ENCODE data around the gene MTMR4. TPM values are rescaled to one million over a fixed set of nuclear protein-coding genes. Genes with fewer than 3 reads are reported as not detected.
A peak's percentile ranks its signal among the peaks of the same experiment; 100 is the strongest.

Gene MTMR4
- total RNA-seq, 1 experiment from 2014 or later, result 67.2 TPM

DNA sequence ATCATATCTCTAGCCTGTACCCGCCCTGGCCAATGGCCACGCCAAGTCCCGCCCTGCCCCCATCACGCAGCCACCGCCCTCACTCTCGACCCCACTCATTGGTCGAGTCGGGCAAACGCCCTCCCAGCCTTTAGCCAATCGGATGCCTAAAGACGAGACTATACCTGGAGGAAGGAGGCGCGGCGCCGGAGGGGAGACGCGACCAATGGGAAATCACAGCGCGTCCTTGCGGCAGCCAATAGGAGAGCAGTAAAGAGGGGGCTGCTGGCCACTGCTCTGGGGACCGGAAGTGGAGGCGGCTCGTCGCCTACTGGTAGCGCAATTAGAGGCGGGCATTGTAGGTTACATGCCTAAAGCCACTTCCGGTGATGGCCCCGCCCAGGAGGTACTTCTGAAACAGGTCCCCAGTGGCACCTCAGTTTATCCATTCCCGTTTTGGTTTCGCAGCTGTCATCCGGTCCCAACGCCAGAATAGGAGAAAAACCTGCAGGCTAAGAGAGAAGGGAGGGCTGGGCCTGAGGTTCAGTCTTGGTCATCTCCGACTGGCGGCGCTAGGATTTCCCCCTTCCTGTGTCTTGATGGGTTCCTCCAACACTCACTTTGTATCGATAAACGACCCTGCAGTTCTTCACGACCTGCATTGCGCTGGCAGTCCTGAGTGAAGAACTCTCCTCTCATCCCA lies 3.6 kb upstream of the MTMR4 start:
- H3K4me3 ChIP-seq (replicated peaks in 1 of 2; ENCODE audit: low read depth in 1 of 2, low read length in 2 of 2), result peak overlapping the region; percentile 72 to 85
- no peaks in the 10 kb centered on the region for H3K27me3 ChIP-seq (ENCODE audit: insufficient read depth, low read length)
- DNase-seq (ENCODE audit: low read depth, low spot score) (peak; percentile 100), ATAC-seq (peak; percentile 80)
- POLR2A ChIA-PET, result interaction anchor here (1.1 to 6.4 kb wide), 8 partner anchors 9 to 161 kb away, joined by 3 to 121 read pairs (median 6); no protein-coding TSS in a partner anchor
- intact Hi-C loops (cut with micrococcal nuclease), result loop anchor here (1.0 to 10.0 kb wide), 8 partner anchors 113 to 924 kb away; partner anchors contain the start of genes RAD51C, TEX14 and TRIM37
- H3K9me3 ChIP-seq (ENCODE audit: control insufficient read depth in 1 of 2, insufficient read depth in 1 of 2, low read depth in 1 of 2, low read length in 2 of 2), result no peaks in the 10 kb centered on the region
- no TSS peak for BruUV-seq (replicated peaks)
- H2AFZ ChIP-seq (ENCODE audit: low read depth, low read length, poor library complexity, severe bottlenecking), result peak overlapping the region; percentile 94
- H3K36me3 ChIP-seq (ENCODE audit: control insufficient read depth in 1 of 2, insufficient read depth in 2 of 2, low read length in 2 of 2), result no peaks in the 10 kb centered on the region
- H3K4me2 ChIP-seq (ENCODE audit: low read length), result peak overlapping the region; percentile 94
- no peaks in the 10 kb centered on the region for H3K9me2 ChIP-seq (ENCODE audit: insufficient read depth)
- H3K79me2 ChIP-seq (ENCODE audit: insufficient read depth, low read length), result peaks cover 10% of the 10 kb centered on the region; the same call in 1 of the 2 replicates
- H3K4me1 ChIP-seq (ENCODE audit: control insufficient read depth in 1 of 2, insufficient read depth in 2 of 2, low read length in 2 of 2), result peaks cover 20 to 40% of the 10 kb centered on the region in 2 experiments
- H4K20me1 ChIP-seq (ENCODE audit: insufficient read depth), result no peaks in the 10 kb centered on the region
- peak overlapping the region; percentile 76 for H3K27ac ChIP-seq (ENCODE audit: low read depth, low read length)
- TF ChIP-seq JUND (IDR thresholded peaks at IDR 0.05) (no peak), RAD21 (IDR thresholded peaks at IDR 0.05; ENCODE audit: low read depth) (no peak), SP1 (IDR thresholded peaks at IDR 0.05; ENCODE audit: low read depth) (peak; percentile 100), CEBPB (IDR thresholded peaks at IDR 0.05; ENCODE audit: low read depth) (no peak), CBX3 (IDR thresholded peaks at IDR 0.05; ENCODE audit: low read depth) (no peak), YY1 (IDR thresholded peaks at IDR 0.05; ENCODE audit: extremely low read depth, insufficient replicate concordance, low read depth, low read length) (no peak), TCF7L2 (IDR thresholded peaks at IDR 0.05; ENCODE audit: borderline replicate concordance, extremely low read depth, insufficient read depth, insufficient read length) (peak; percentile 56), EGR1 (IDR thresholded peaks at IDR 0.05; ENCODE audit: low read depth) (peak; percentile 98), POLR2A (IDR thresholded peaks at IDR 0.05; ENCODE audit: borderline replicate concordance, extremely low read depth, insufficient read depth, insufficient read length) (peak; percentile 42), ZFX (IDR thresholded peaks at IDR 0.05) (no peak), POLR2AphosphoS5 (IDR thresholded peaks at IDR 0.05; ENCODE audit: low read depth, low read length) (peak; percentile 75), ZNF274 (IDR thresholded peaks at IDR 0.05; ENCODE audit: low read depth, low read length) (no peak), SIN3A (IDR thresholded peaks at IDR 0.05; ENCODE audit: low read depth) (peak; percentile 97), SRF (IDR thresholded peaks at IDR 0.05; ENCODE audit: low read depth) (peak; percentile 97)
- TF ChIP-seq, protein P1, sequence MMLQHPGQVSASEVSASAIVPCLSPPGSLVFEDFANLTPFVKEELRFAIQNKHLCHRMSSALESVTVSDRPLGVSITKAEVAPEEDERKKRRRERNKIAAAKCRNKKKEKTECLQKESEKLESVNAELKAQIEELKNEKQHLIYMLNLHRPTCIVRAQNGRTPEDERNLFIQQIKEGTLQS (IDR thresholded peaks at IDR 0.05), result no peak
- TF ChIP-seq, protein P2, sequence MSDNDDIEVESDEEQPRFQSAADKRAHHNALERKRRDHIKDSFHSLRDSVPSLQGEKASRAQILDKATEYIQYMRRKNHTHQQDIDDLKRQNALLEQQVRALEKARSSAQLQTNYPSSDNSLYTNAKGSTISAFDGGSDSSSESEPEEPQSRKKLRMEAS (IDR thresholded peaks at IDR 0.05), result peak; percentile 78
- CTCF ChIA-PET, result interaction anchor here (1.0 to 2.4 kb wide), 9 partner anchors 10 to 1519 kb away, joined by 4 to 26 read pairs (median 7); partner anchors contain the start of genes PRR11 and SKA2
- peak overlapping the region; percentile 73 for H3K9ac ChIP-seq (ENCODE audit: low read length)
- RAD21 ChIA-PET (ENCODE audit: low non-redundant PET in 1 of 2, low total read pairs in 2 of 2, uncharacterized antibody in 2 of 2, unreplicated experiment in 2 of 2), result interaction anchor here (1.3 to 1.5 kb wide), 2 partner anchors 70 to 487 kb away, joined by 4 to 6 read pairs (median 5); no protein-coding TSS in a partner anchor
